ENCODE measurements around the gene CDC42BPB. TPM values are rescaled to one million over a fixed set of nuclear protein-coding genes. Genes with fewer than 3 reads are reported as not detected.
A peak's percentile ranks its signal among the peaks of the same experiment; 100 is the strongest.

Gene CDC42BPB
- total and polyA plus RNA-seq, 2 of the 13 experiments (the other 11 are each of a cell fraction or from before 2014, with no cell fraction given) = 19.7 to 32.3 TPM

- Histone ChIP-seq H3K4me3 (replicated peaks in 1 of 3; ENCODE audit: insufficient read depth in 1 of 3, low read depth in 2 of 3, low read length in 3 of 3) (no peak overlapping the region), H3K9me3 (ENCODE audit: low read length) (no peaks in the 10 kb centered on the region), H3K4me2 (ENCODE audit: low read depth, low read length) (no peak overlapping the region), H4K20me1 (ENCODE audit: insufficient read depth, low read length) (no peaks in the 10 kb centered on the region), H3K79me2 (ENCODE audit: insufficient read depth, low read length) (no peaks in the 10 kb centered on the region), H2AFZ (ENCODE audit: low read length) (no peak overlapping the region), H3K36me3 (replicated peaks in 1 of 2; ENCODE audit: control insufficient read depth in 1 of 2, insufficient read depth in 2 of 2, low read length in 2 of 2) (peaks cover 23 to 39% of the 10 kb centered on the region in 2 experiments; a peak in 4 of 5 replicates), H3K27ac (ENCODE audit: extremely low read length, insufficient read depth, low read length) (no peak overlapping the region), H3K9ac (ENCODE audit: insufficient read depth, low read depth, low read length) (no peak overlapping the region), H3K27me3 (ENCODE audit: control insufficient read depth in 1 of 2, insufficient read depth in 2 of 2, low read length in 2 of 2) (no peaks in the 10 kb centered on the region), H3K4me1 (ENCODE audit: insufficient read depth, low read length) (no peaks in the 10 kb centered on the region)
- DNase-seq (ENCODE audit: low spot score) = no peak
- no TSS peak for BruUV-seq (replicated peaks)
- TF ChIP-seq AGO2 (optimal IDR thresholded peaks at IDR 0.05; ENCODE audit: low read depth, low read length) = peak; percentile 55
- no peak for TF ChIP-seq KDM6A (CRISPR knock-in tag; IDR thresholded peaks at IDR 0.05; ENCODE audit: low read depth)
- intact Hi-C loops (cut with micrococcal nuclease; ENCODE audit: unreplicated experiment) (no loop called here), in situ Hi-C loops (cut with HindIII; ENCODE audit: extremely low pct_ligation_motif_present, low pct_unique_long_range_greater_than_20kb) (no loop called here)
- WGBS (ENCODE audit: low lambda C conversion rate) = 95% methylated on average over 18 of the region's 18 CpGs
- ATAC-seq = no peak
- CTCF ChIA-PET (ENCODE audit: low intra/inter-chr PET ratio, low total read pairs) = no interaction called here
- FAIRE-seq = no peak
- POLR2A ChIA-PET = no interaction called here
Observed at GRCh38 chr14:103001226-103001625, 56.1 kb downstream of the CDC42BPB start.

- WGBS (ENCODE audit: low lambda C conversion rate) = 95% methylated on average over 6 of the region's 21 CpGs
- ATAC-seq = no peak
- TF ChIP-seq ZNF850 (CRISPR knock-in tag; conservative IDR thresholded peaks at IDR 0.05) = no peak
- no peak for TF ChIP-seq PATZ1 (CRISPR knock-in tag; IDR thresholded peaks at IDR 0.05)
- no peak for TF ChIP-seq ZNF282 (IDR thresholded peaks at IDR 0.05; ENCODE audit: partially characterized antibody)
- no peak for TF ChIP-seq ZNF800 (CRISPR knock-in tag; IDR thresholded peaks at IDR 0.05)
- no peak for TF ChIP-seq ZNF101 (CRISPR knock-in tag; IDR thresholded peaks at IDR 0.05; ENCODE audit: borderline replicate concordance, low read depth)
- no peak for TF ChIP-seq E2F2 (CRISPR knock-in tag; IDR thresholded peaks at IDR 0.05; ENCODE audit: borderline replicate concordance)
- no peak for TF ChIP-seq ZNF121 (CRISPR knock-in tag; IDR thresholded peaks at IDR 0.05)
- no peak for TF ChIP-seq ZFX (CRISPR knock-in tag; IDR thresholded peaks at IDR 0.05; ENCODE audit: low read depth)
- TF ChIP-seq THAP11 (CRISPR knock-in tag; IDR thresholded peaks at IDR 0.05) = no peak
- TF ChIP-seq ATF5 (CRISPR knock-in tag; IDR thresholded peaks at IDR 0.05; ENCODE audit: low read depth) = no peak
- TF ChIP-seq ZNF720 (CRISPR knock-in tag; IDR thresholded peaks at IDR 0.05) = no peak
Observed at GRCh38 chr14:103000291-103000921, 56.9 kb downstream of the CDC42BPB start.

More at GRCh38 chr14:103000291-103000921, 56.9 kb downstream of the CDC42BPB start:
- in situ Hi-C loops (cut with HindIII; ENCODE audit: extremely low pct_ligation_motif_present, low pct_unique_long_range_greater_than_20kb) (no loop called here), intact Hi-C loops (cut with micrococcal nuclease; ENCODE audit: unreplicated experiment) (no loop called here)
- ChIA-PET CTCF (ENCODE audit: low intra/inter-chr PET ratio, low total read pairs) (no interaction called here), POLR2A (no interaction called here)
- Histone ChIP-seq H3K27me3 (ENCODE audit: control insufficient read depth in 1 of 2, insufficient read depth in 2 of 2, low read length in 2 of 2) (no peaks in the 10 kb centered on the region), H3K9ac (ENCODE audit: insufficient read depth, low read depth, low read length) (no peak overlapping the region), H3K27ac (ENCODE audit: extremely low read length, insufficient read depth, low read length) (no peak overlapping the region), H3K4me3 (replicated peaks in 1 of 3; ENCODE audit: insufficient read depth in 1 of 3, low read depth in 2 of 3, low read length in 3 of 3) (no peak overlapping the region), H3K4me1 (ENCODE audit: insufficient read depth, low read length) (no peaks in the 10 kb centered on the region), H3K36me3 (replicated peaks in 1 of 2; ENCODE audit: control insufficient read depth in 1 of 2, insufficient read depth in 2 of 2, low read length in 2 of 2) (peaks cover 21 to 43% of the 10 kb centered on the region in 2 experiments; a peak in 4 of 5 replicates), H3K4me2 (ENCODE audit: low read depth, low read length) (no peak overlapping the region), H2AFZ (ENCODE audit: low read length) (no peak overlapping the region), H4K20me1 (ENCODE audit: insufficient read depth, low read length) (no peaks in the 10 kb centered on the region), H3K79me2 (ENCODE audit: insufficient read depth, low read length) (no peaks in the 10 kb centered on the region), H3K9me3 (ENCODE audit: low read length) (no peaks in the 10 kb centered on the region)
- no peak for FAIRE-seq
- BruUV-seq (replicated peaks) = no TSS peak
- DNase-seq (ENCODE audit: low spot score) = no peak
